Calu3 (cell line): ENCODE measurements around the gene PRR33. TPM values are rescaled to one million over a fixed set of nuclear protein-coding genes. Genes with fewer than 3 reads are reported as not detected.

Experiments
- BruUV-seq: library from RNA; stranded (reverse); fragments of 400-500 nt; replicated peaks from 2 replicates; lab custom pipeline; 2021; lab: Mats Ljungman, UMichigan
- CTCF ChIA-PET: fragments of 300-600 bp; sonication (Branson Sonifier 250); formaldehyde crosslinking; loops from one replicate; lab custom pipeline; 2022; ENCODE audit warnings: antibody characterized with exemption; lab: Charles Lee
- DNase-seq: peaks from one replicate; pipeline ENCODE4 v3.0.0; 2022
- H3K27ac Mint-ChIP-seq: one replicate; pipeline ENCODE4 v1.8.0; 2022; ENCODE audit warnings: mixed read lengths; ENCODE audit not compliant: unreplicated experiment
- H3K27me3 Mint-ChIP-seq: one replicate; pipeline ENCODE4 v1.8.0; 2022; ENCODE audit warnings: mixed read lengths; ENCODE audit not compliant: unreplicated experiment
- H3K36me3 Mint-ChIP-seq: one replicate; pipeline ENCODE4 v1.8.0; 2022; ENCODE audit warnings: mild to moderate bottlenecking, moderate library complexity, mixed read lengths; ENCODE audit not compliant: insufficient read depth, unreplicated experiment
- H3K4me1 Mint-ChIP-seq: one replicate; pipeline ENCODE4 v1.8.0; 2022; ENCODE audit warnings: mild to moderate bottlenecking, low read depth, mixed read lengths; ENCODE audit not compliant: unreplicated experiment
- H3K4me3 Mint-ChIP-seq: one replicate; pipeline ENCODE4 v1.8.0; 2022; ENCODE audit warnings: mild to moderate bottlenecking, low read depth, moderate library complexity, mixed read lengths; ENCODE audit not compliant: unreplicated experiment
- H3K9me3 Mint-ChIP-seq: one replicate; pipeline ENCODE4 v1.8.0; 2022; ENCODE audit warnings: low read depth, mixed read lengths; ENCODE audit not compliant: unreplicated experiment
- intact Hi-C: fragments of 100-400 bp; cut with micrococcal nuclease; formaldehyde crosslinking; loops from one replicate; pipeline ENCODE4 v1.10.0; 2022; ENCODE audit not compliant: unreplicated experiment
- total RNA-seq: library from RNA; stranded (reverse); gene quantifications from 2 replicates; pipeline ENCODE4 v1.2.3, GENCODE V29; 2022
- TF ChIP-seq, protein P1 (sequence below): fragments of 200-600 bp; IDR thresholded peaks from one replicate; pipeline ENCODE4 v1.8.0; 2022; ENCODE audit warnings: antibody characterized with exemption; ENCODE audit not compliant: unreplicated experiment

PRR33 gene
- total RNA-seq, 1 experiment from 2014 or later = not detected

DNA sequence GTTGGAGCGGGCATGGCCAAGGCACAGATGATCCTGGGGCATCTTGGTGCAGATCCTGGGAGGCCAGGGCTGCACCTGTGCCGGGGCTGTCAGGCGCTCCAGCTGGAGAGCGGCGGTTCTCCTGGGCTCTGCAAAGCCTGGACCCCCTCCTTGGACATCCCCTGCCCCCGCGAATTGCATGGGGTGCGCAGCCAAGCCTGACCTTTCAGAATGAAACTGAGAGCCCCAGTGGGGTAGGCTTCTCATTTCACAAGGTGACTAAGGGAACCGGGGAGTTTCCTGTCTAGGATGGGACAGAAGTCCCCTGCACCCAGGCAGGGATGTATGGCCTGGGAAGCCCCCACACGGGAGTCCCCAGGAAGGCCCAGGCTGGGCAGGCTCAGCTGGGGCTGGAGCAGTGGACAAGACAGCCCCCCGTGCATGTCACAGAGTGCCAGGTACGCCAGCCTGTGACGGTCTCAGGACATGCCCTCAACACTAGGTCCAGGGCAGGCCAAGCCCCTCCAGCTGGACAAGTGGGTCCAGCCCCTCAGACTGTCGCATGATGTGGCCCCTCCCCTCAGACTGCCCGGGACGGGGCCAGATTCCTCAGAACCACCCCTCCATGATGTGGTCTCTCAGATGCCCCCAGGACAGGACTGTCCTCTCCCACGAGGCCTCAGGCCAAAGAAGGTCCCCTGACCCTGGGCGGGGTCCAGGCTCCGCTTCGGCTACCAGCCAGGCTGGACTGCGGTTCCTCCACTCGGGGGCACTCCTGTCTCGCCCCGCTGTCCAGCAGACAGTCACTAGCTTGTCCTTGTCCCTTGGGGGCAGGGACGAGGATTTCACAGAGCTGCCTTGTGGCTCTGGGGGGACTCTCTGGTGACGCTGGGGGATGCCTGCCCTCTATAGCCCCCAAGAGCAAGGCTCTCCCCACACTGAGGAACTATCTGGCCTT lies 36.5 kb downstream of the PRR33 start:
- no peaks in the 10 kb centered on the region for H3K9me3 Mint-ChIP-seq
- BruUV-seq = no TSS peak
- no peak overlapping the region for H3K4me3 Mint-ChIP-seq
- H3K36me3 Mint-ChIP-seq = no peaks in the 10 kb centered on the region
- TF ChIP-seq, protein P1, sequence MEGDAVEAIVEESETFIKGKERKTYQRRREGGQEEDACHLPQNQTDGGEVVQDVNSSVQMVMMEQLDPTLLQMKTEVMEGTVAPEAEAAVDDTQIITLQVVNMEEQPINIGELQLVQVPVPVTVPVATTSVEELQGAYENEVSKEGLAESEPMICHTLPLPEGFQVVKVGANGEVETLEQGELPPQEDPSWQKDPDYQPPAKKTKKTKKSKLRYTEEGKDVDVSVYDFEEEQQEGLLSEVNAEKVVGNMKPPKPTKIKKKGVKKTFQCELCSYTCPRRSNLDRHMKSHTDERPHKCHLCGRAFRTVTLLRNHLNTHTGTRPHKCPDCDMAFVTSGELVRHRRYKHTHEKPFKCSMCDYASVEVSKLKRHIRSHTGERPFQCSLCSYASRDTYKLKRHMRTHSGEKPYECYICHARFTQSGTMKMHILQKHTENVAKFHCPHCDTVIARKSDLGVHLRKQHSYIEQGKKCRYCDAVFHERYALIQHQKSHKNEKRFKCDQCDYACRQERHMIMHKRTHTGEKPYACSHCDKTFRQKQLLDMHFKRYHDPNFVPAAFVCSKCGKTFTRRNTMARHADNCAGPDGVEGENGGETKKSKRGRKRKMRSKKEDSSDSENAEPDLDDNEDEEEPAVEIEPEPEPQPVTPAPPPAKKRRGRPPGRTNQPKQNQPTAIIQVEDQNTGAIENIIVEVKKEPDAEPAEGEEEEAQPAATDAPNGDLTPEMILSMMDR = no peak
- CTCF ChIA-PET = no interaction called here
- no peak overlapping the region for H3K27ac Mint-ChIP-seq
- intact Hi-C loops = no loop called here
- no peak for DNase-seq
- peaks cover 15% of the 10 kb centered on the region for H3K27me3 Mint-ChIP-seq
- no peaks in the 10 kb centered on the region for H3K4me1 Mint-ChIP-seq

- no TSS peak for BruUV-seq
- CTCF ChIA-PET = no interaction called here
- H3K27ac Mint-ChIP-seq = no peak overlapping the region
- no peak overlapping the region for H3K4me3 Mint-ChIP-seq
- H3K36me3 Mint-ChIP-seq = no peaks in the 10 kb centered on the region
- intact Hi-C loops = no loop called here
- no peaks in the 10 kb centered on the region for H3K9me3 Mint-ChIP-seq
- H3K4me1 Mint-ChIP-seq = no peaks in the 10 kb centered on the region
- DNase-seq = no peak
- TF ChIP-seq, protein P1 = no peak
- H3K27me3 Mint-ChIP-seq = peaks cover 15% of the 10 kb centered on the region
These were observed 37.4 kb downstream of the PRR33 start for GRCh38 chr11:1854132-1854948.

DNA sequence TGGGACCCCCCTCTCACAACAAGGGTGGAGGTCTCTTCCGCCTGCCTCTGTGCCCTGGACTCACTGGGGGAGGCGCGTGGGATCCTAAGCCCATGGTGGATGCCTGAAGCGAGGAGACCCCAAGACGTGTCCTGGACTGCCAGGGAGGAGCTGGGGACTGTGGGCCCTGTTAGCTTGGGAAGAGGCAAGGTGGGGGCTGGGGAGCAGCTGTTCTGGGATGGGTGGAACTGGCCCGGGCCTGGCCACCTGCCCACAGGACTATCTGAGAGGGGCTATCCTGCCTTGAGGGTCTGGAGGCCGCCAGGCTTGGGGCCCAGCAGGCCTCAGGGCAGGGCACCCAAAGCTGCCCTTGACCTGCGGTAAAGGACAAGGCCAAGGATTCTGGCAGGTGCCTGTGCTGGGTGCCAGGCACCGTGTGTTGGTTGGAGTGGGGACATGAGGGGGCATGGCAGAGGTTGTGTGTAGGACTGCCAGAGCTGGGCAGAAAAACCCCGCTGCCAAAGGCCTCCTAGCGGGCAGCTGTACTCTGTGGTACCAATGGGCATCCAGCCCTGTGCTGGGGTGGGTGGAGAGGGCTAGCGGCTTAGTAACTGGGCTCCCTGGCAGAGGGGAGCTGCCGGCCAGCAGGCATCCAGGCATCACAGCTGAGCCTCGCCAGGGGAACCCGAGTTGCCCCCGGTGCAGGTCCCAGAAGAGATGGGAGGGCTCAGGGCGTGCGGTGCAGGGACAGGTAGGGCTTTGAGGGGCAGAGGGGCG lies 38.1 kb downstream of the PRR33 start:
- TF ChIP-seq, protein P1 = no peak
- no peak for DNase-seq
- no peaks in the 10 kb centered on the region for H3K4me1 Mint-ChIP-seq
- no peak overlapping the region for H3K27ac Mint-ChIP-seq
- intact Hi-C loops = no loop called here
- H3K36me3 Mint-ChIP-seq = no peaks in the 10 kb centered on the region
- no peaks in the 10 kb centered on the region for H3K9me3 Mint-ChIP-seq
- BruUV-seq = no TSS peak
- no peak overlapping the region for H3K4me3 Mint-ChIP-seq
- peaks cover 15% of the 10 kb centered on the region for H3K27me3 Mint-ChIP-seq
- CTCF ChIA-PET = no interaction called here

GRCh38 chr11:1852877-1853276 lies 38.8 kb downstream of the PRR33 start, which contains the start of gene LSP1:
Gene LSP1 (plus strand): TSS chr11:1853084. CDS start chr11:1853145, 61 bp downstream.
- TF ChIP-seq, protein P1 = no peak
- intact Hi-C loops = no loop called here
- H3K27me3 Mint-ChIP-seq = peaks cover 15% of the 10 kb centered on the region
- H3K9me3 Mint-ChIP-seq = no peaks in the 10 kb centered on the region
- no peak within 1 kb of the TSS for H3K27ac Mint-ChIP-seq
- no peaks in the 10 kb centered on the region for H3K36me3 Mint-ChIP-seq
- H3K4me3 Mint-ChIP-seq = no peak within 1 kb of the TSS
- no TSS peak for BruUV-seq
- CTCF ChIA-PET = no interaction called here
- no peaks in the 10 kb centered on the region for H3K4me1 Mint-ChIP-seq
- DNase-seq = no peak
